Measurements from ENCODE around the gene DOK4.

DOK4 gene

DNA sequence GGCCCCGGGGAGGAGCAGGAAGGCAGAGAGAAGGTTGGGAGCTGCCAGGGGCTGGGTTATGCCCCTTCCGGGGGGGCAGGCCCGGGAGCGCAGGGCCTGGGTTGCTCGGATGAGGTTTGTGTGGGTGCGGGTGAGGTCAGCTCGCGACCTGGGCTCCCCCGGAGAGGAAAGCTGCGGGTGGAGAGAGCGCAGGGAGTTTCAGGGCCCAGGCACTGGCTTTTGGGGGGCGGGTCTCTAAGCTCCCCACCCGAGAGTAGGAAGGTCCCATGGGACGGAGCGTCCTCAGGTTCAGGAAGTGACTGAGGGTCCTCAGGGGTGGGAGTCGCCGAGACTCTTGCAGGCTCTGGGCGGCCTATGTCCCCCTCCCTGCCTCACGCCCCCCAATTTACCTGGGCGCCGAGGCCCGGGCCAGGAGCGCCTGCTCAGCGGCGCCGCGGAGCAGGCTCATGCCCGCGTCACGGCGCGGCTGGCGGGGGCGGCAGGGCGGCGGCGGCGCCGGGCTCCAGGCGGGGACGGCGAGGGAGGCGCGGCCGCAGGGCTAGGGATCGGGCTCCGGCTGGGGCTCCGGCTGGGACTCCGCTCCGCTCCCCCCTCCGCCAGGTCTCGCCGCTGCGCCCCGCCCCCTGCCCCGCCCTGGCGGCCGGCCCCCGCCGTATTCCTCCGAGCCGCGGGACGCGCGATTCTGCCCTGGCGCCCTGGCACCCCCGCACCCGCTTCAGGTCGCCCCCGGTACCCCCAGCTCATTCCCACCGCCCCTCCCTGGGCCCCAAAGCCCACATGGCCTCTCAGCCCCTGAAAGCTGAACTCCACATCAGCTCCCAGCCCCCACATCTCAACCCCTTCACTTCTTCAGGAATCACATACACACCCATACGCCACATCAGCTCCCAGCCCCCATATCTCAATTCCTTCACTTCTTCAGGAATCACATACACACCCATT, at the start of gene DOK4:
Gene DOK4, minus strand, starts transcription at position 578 of the 942 bp plus-strand sequence. CDS start 6,986 bp downstream, outside the sequence.
- DNase-seq, result peak in 1 of 2 experiments; percentile 16

- DNase-seq, result peak in 1 of 2 experiments; percentile 46
Measured at GRCh38 chr16:57535680-57536305, 49.5 kb upstream of the DOK4 start.

DNA sequence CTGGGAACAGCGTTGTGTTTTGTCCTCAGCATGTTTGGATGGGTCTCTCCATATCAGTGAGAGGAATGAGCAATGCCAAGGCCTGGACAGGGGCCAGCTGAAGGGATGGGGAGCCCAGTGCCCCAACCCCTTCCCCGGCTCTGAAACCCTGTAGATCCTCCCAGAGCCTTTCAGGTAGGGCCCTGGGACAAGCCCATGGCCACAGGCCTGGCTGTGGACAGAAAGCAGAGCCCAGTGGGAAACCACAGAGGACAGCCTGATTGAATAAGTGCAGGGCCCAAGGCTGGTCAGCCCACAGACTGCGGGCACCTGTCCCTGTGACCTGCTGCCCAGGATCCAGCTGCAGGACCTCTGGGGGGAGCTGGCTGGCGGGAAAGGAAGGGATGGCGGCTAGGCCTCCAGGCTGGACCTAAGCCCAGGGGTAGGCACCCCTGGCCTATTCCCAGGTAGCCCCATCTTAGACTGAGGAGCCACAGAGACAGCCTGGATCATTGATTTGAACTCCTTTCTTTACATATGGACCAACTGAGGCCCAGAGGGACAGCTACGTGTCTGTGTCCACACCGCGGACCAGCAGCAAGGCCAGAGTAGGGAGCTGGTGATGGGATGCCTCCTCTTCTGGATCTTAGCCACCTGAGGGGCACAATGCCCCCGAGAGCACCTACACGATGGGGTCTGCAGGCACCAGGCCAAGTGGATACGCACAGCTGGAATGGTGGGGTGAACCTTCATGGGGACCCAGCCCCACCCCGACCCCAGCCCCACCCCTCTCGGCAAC, 48.8 kb upstream of the DOK4 start:
- DNase-seq, result no peak

- no peak for DNase-seq
Measured at GRCh38 chr16:57534337-57534880, 48.1 kb upstream of the DOK4 start.

- DNase-seq, result no peak
Measured at GRCh38 chr16:57533431-57534336, 47.4 kb upstream of the DOK4 start.

DNA sequence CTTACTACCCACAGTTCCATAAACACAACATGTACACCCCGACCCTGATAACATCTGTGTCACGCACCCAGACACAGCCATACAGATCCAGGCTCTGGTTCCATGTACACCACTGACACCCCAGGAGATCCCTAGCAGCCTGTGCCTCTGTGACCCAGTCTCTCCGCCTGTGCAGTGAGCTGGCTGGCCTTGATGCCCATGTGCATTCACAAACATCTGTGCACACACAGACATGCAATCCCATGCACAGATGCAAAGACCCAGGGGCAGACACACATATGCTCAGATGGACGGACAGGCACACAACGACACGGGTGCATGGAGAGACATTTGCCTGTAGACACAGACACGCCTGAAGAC, 46.0 kb upstream of the DOK4 start:
- DNase-seq, result no peak

- no peak for DNase-seq
Measured at GRCh38 chr16:57531635-57532265, 45.5 kb upstream of the DOK4 start.

DNA sequence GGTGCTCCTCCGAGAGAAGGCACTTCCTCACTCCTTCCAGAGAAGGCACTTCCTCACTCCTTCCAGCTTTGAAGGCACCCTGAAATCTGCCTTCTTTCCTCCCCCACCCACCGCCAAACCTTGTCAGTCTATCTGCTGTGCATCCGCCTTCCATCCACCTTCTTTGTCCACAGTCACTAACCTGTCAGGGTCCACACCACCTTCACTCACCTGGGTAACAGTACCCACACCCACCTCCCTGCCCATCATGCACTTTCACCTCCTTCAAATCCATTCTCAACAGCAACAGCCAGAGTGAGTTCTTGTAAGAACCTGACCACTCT, 44.9 kb upstream of the DOK4 start:
- DNase-seq, result no peak

DNA sequence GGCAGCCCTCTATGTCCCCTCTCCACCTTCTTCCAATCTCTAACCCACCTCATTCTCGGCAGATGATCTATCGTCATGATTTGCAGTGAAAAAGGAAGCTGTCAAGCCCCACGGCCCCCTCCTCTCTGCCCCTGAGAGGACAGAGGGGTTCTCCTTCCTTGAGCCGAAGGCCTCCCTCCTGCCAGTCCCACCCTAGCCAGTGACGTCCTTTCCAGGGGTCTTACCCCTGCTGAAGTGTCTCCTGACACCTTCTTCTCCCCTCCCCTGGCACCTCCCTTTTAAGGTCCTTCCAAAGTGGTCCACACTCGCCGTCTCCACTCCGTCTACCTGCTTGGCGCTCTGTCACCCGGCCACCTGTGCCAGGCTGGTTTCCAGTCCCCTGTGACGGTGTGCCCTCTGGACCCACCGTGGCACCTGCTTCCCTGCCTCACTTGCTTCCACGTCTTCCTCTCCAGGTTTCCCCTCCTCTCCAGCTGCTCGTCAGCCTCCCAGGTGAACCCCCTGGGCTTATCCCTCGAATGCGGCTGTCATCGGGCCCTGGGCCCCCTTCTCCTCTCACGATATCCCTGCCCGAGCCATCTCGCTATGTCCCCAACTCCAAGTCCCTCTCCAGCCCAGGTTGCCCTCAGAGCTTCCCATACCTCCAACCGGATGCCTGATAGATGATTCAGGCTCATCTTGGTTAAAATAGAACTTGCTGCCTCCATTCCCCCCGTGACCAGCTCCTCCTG, 44.4 kb upstream of the DOK4 start:
- DNase-seq, result no peak

GRCh38 chr16:57530104-57530521, 43.8 kb upstream of the DOK4 start:
- no peak for DNase-seq

- DNase-seq, result no peak
Measured at GRCh38 chr16:57529391-57530103, 43.3 kb upstream of the DOK4 start.

- DNase-seq, result no peak
Measured at GRCh38 chr16:57528499-57529390, 42.5 kb upstream of the DOK4 start.

- DNase-seq, result no peak
Measured at GRCh38 chr16:57527610-57528360, 41.5 kb upstream of the DOK4 start.

GRCh38 chr16:57527027-57527426, 40.7 kb upstream of the DOK4 start:
- no peak for DNase-seq

GRCh38 chr16:57526498-57526897, 40.2 kb upstream of the DOK4 start:
- no peak for DNase-seq

DNA sequence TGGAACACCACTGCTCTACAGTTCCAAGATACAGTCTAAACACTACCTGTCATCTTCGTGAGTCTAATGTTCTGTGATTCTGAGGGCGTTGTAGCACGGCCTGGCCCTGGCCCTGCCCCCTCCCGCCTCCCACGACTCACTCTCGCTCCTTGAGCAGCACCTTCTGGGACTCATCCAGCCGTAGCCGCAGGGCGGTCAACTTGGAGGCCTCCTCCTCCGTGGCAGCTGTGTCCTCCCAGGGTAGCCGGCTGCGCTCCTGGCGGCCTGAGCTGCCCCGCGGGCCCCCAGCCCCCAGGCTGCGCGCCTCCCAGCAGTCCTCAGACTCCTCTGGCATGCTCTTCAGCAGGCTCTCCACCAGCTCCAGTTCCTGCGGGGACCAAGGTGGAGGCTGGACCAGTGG, 39.5 kb upstream of the DOK4 start:
- DNase-seq, result no peak

DNA sequence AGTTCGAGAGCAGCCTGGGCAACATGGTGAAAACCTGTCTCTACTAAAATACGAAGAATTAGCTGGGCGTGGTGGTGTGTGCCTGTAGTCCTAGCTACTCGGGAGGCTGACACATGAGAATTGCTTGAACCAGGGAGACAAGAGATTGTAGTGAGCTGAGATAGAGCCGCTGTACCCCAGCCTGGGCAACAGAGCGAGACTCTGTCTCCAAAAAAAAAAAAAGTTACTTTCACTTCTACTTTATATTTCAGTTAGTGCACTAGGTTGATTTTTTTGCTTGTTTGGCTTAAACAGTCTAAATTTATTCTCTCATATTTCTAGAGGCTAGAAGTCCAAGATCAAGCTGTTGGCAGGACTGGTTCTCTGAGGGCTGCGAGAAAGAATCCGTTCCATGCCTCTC, 36.7 kb upstream of the DOK4 start:
- no peak for DNase-seq

DNA sequence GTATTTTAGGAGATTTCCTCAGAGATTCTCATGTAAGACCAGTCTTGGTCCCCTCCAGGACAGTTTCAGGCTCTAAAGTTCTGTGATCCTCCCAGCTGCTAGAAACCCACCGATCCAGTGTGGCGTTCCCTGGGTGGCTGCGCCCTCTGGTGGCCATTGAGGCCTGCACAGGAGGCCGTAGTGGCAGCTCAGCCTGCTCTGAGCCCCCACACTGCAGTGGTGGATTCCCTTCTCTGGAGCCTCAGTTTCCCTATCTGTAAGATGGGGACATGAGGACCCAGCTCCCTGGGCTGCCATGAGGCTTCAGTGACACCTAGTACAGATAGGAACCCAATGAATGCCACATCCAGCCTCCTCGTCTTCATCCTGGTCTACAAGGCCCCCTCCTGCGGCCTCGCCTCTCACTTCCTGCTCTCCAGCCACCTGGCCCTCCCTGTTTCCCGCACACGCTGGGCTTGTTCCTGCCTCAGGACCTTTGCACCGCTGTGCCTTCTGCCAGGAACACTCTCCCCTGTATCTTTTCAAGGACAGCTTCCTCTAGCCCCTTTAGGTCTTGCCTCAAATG, 33.6 kb upstream of the DOK4 start:
- peak in 1 of 2 experiments; percentile 59 for DNase-seq

Data from cerebellar nuclear complex (tissue), 1 donor.